GM23338 (cell line): Measurements from ENCODE around the gene NEK2. TPM values are rescaled to one million over a fixed set of nuclear protein-coding genes. Genes with fewer than 3 reads are reported as not detected.

Source experiments
- ATAC-seq: fragments of 200-7000 bp; cut with Tn5 transposase; 3 replicates; pipeline ENCODE4 v1.9.1; 2020
- DNase-seq: peaks from one replicate; pipeline ENCODE4 v3.0.0-alpha.2; 2015; ENCODE audit warnings: low spot score
- H2AFZ ChIP-seq: fragments of 200-600 bp; sonication (generic); 2 replicates; pipeline ENCODE4 v1.8.0; 2016; ENCODE audit warnings: antibody characterized with exemption, mild to moderate bottlenecking, moderate library complexity
- H3F3A ChIP-seq: fragments of 200-600 bp; sonication (generic); replicated peaks from 2 replicates; pipeline ENCODE4 v1.8.0; 2017; ENCODE audit warnings: antibody characterized with exemption, mixed run types, low read depth
- H3K27ac ChIP-seq: fragments of 200-600 bp; sonication (generic); 2 replicates; pipeline ENCODE4 v1.6.1; 2016; ENCODE audit warnings: low read depth
- H3K27me3 ChIP-seq: fragments of 200-600 bp; sonication (generic); 2 replicates; pipeline ENCODE4 v1.8.0; 2016; ENCODE audit warnings: mild to moderate bottlenecking, mixed run types, moderate library complexity; ENCODE audit not compliant: insufficient read depth
- H3K36me3 ChIP-seq: fragments of 200-600 bp; sonication (generic); 2 replicates; pipeline ENCODE4 v1.8.0; 2016; ENCODE audit warnings: mild to moderate bottlenecking; ENCODE audit not compliant: insufficient read depth
- H3K4me1 ChIP-seq: fragments of 200-600 bp; sonication (generic); 2 replicates; pipeline ENCODE4 v1.8.0; 2016; ENCODE audit warnings: mild to moderate bottlenecking, moderate library complexity; ENCODE audit not compliant: insufficient read depth
- H3K4me2 ChIP-seq: fragments of 200-600 bp; sonication (generic); 2 replicates; pipeline ENCODE4 v1.7.1; 2017; ENCODE audit warnings: mixed run types
- H3K4me3 ChIP-seq: fragments of 200-600 bp; sonication (generic); 2 replicates; pipeline ENCODE4 v1.6.1; 2016; ENCODE audit warnings: mixed run types
- H3K79me2 ChIP-seq: fragments of 200-600 bp; sonication (generic); replicated peaks from 2 replicates; pipeline ENCODE4 v1.8.0; 2017; ENCODE audit warnings: mild to moderate bottlenecking; ENCODE audit not compliant: insufficient read depth
- H3K9me2 ChIP-seq: fragments of 200-600 bp; sonication (generic); 2 replicates; pipeline ENCODE4 v1.8.0; 2017; ENCODE audit not compliant: insufficient read depth
- H4K20me1 ChIP-seq: fragments of 200-600 bp; sonication (generic); replicated peaks from 2 replicates; pipeline ENCODE4 v1.8.0; 2017; ENCODE audit warnings: mild to moderate bottlenecking; ENCODE audit not compliant: insufficient read depth
- H3K27ac Mint-ChIP-seq: 2 replicates; pipeline ENCODE4 v1.8.0; 2020; ENCODE audit warnings: inconsistent platforms, mild to moderate bottlenecking, moderate library complexity, mixed read lengths
- H3K27me3 Mint-ChIP-seq: 3 replicates; pipeline ENCODE4 v1.8.0; 2022; ENCODE audit warnings: low read depth, mild to moderate bottlenecking, moderate library complexity, mixed read lengths, inconsistent platforms; ENCODE audit not compliant: insufficient read depth, poor library complexity
- H3K36me3 Mint-ChIP-seq: 3 replicates; pipeline ENCODE4 v1.8.0; 2021; ENCODE audit warnings: low read depth, mild to moderate bottlenecking, inconsistent platforms, moderate library complexity, mixed read lengths
- H3K4me1 Mint-ChIP-seq: 3 replicates; pipeline ENCODE4 v1.8.0; 2020; ENCODE audit warnings: mild to moderate bottlenecking, inconsistent platforms, mixed read lengths
- H3K4me3 Mint-ChIP-seq: 3 replicates; pipeline ENCODE4 v1.8.0; 2021; ENCODE audit warnings: moderate library complexity, mild to moderate bottlenecking, inconsistent platforms, mixed read lengths
- H3K9me3 Mint-ChIP-seq: 3 replicates; pipeline ENCODE4 v1.8.0; 2020; ENCODE audit warnings: moderate library complexity, mild to moderate bottlenecking, inconsistent platforms, mixed read lengths
- JUNB ChIP-seq: IDR thresholded peaks from one replicate; pipeline ENCODE4 v1.6.1; 2016; ENCODE audit warnings: antibody characterized with exemption; ENCODE audit not compliant: unreplicated experiment
- POLR2AphosphoS5 ChIP-seq: IDR thresholded peaks from 2 replicates; pipeline ENCODE4 v1.6.1; 2016; ENCODE audit warnings: antibody characterized with exemption, low read depth
- REST ChIP-seq: IDR thresholded peaks from one replicate; pipeline ENCODE4 v1.6.1; 2018; ENCODE audit warnings: antibody characterized with exemption; ENCODE audit not compliant: unreplicated experiment
- ZNF331 ChIP-seq: fragments of 250-450 bp; sonication (Bioruptor Pico); IDR thresholded peaks from 2 replicates; pipeline ENCODE4 v1.5.0; 2020; ENCODE audit warnings: low read depth, mild to moderate bottlenecking, moderate library complexity
- ZNF462 ChIP-seq: fragments of 250-450 bp; sonication (Bioruptor Pico); IDR thresholded peaks from 2 replicates; pipeline ENCODE4 v1.5.0; 2020; ENCODE audit warnings: mild to moderate bottlenecking, moderate library complexity
- polyA plus RNA-seq: library from polyadenylated mRNA; unstranded; fragments of >200 nt; fragmentation: Nextera tagmentation; extraction: Ambion mirVana; gene quantifications from 2 replicates; pipeline ENCODE4 v1.2.1, GENCODE V29; 2016
- total RNA-seq: library from RNA; depleted of rRNA; stranded (reverse); fragments of >200 nt; shearing (Covaris generic); gene quantifications from 2 replicates; pipeline ENCODE4 v1.2.3, GENCODE V29; 2014

Gene NEK2
- total and polyA plus RNA-seq, 2 experiments from 2014 or later: 17.0 to 24.9 TPM

GRCh38 chr1:211634461-211634860 lies 41.0 kb downstream of the NEK2 start:
- H2AFZ ChIP-seq: no peak overlapping the region
- no peaks in the 10 kb centered on the region for H4K20me1 ChIP-seq
- Mint-ChIP-seq H3K4me3 (no peak overlapping the region), H3K4me1 (peaks cover 8% of the 10 kb centered on the region; the same call in 2 of the 3 replicates), H3K27ac (no peak overlapping the region), H3K9me3 (no peaks in the 10 kb centered on the region), H3K27me3 (no peaks in the 10 kb centered on the region), H3K36me3 (no peaks in the 10 kb centered on the region)
- H3K4me1 ChIP-seq: no peaks in the 10 kb centered on the region; the same call in 1 of the 2 replicates
- DNase-seq (no peak), ATAC-seq (no peak)
- no peaks in the 10 kb centered on the region for H3K27me3 ChIP-seq
- no peak overlapping the region for H3K4me2 ChIP-seq
- no peak overlapping the region for H3K27ac ChIP-seq
- no peaks in the 10 kb centered on the region for H3F3A ChIP-seq
- H3K9me2 ChIP-seq: no peaks in the 10 kb centered on the region
- TF ChIP-seq ZNF331 (no peak), ZNF462 (CRISPR knock-in tag) (no peak), POLR2AphosphoS5 (no peak), JUNB (no peak)
- no peak overlapping the region for H3K4me3 ChIP-seq
- H3K36me3 ChIP-seq: no peaks in the 10 kb centered on the region
- H3K79me2 ChIP-seq: no peaks in the 10 kb centered on the region

GRCh38 chr1:211633524-211633846 lies 41.9 kb downstream of the NEK2 start:
- ATAC-seq (no peak), DNase-seq (no peak)
- H3K4me1 ChIP-seq: no peaks in the 10 kb centered on the region; the same call in 1 of the 2 replicates
- no peak overlapping the region for H3K27ac ChIP-seq
- peaks cover 3% of the 10 kb centered on the region for H3K27me3 Mint-ChIP-seq
- H4K20me1 ChIP-seq: no peaks in the 10 kb centered on the region
- no peaks in the 10 kb centered on the region for H3K36me3 Mint-ChIP-seq
- H3K9me2 ChIP-seq: no peaks in the 10 kb centered on the region
- no peak overlapping the region for H3K4me3 Mint-ChIP-seq
- no peaks in the 10 kb centered on the region for H3K27me3 ChIP-seq
- no peak overlapping the region for H3K4me3 ChIP-seq
- no peaks in the 10 kb centered on the region for H3K9me3 Mint-ChIP-seq
- no peaks in the 10 kb centered on the region for H3K36me3 ChIP-seq
- H3K4me2 ChIP-seq: no peak overlapping the region
- H3K4me1 Mint-ChIP-seq: peaks cover 8% of the 10 kb centered on the region; the same call in 2 of the 3 replicates
- H3K79me2 ChIP-seq: no peaks in the 10 kb centered on the region
- no peak overlapping the region for H2AFZ ChIP-seq
- H3F3A ChIP-seq: no peaks in the 10 kb centered on the region
- H3K27ac Mint-ChIP-seq: no peak overlapping the region
- no peak for TF ChIP-seq REST
